Measurements from ENCODE around the gene ZNF592.

GRCh38 chr15:84839714-84840113, 91.3 kb downstream of the ZNF592 start:
- TF ChIP-seq, protein P1, sequence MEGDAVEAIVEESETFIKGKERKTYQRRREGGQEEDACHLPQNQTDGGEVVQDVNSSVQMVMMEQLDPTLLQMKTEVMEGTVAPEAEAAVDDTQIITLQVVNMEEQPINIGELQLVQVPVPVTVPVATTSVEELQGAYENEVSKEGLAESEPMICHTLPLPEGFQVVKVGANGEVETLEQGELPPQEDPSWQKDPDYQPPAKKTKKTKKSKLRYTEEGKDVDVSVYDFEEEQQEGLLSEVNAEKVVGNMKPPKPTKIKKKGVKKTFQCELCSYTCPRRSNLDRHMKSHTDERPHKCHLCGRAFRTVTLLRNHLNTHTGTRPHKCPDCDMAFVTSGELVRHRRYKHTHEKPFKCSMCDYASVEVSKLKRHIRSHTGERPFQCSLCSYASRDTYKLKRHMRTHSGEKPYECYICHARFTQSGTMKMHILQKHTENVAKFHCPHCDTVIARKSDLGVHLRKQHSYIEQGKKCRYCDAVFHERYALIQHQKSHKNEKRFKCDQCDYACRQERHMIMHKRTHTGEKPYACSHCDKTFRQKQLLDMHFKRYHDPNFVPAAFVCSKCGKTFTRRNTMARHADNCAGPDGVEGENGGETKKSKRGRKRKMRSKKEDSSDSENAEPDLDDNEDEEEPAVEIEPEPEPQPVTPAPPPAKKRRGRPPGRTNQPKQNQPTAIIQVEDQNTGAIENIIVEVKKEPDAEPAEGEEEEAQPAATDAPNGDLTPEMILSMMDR (IDR thresholded peaks at IDR 0.05), result no peak
- no peak for TF ChIP-seq POLR2A (IDR thresholded peaks at IDR 0.05)

Measured in testis (tissue), 2 donors.